H1 (cell line): ENCODE measurements around the gene CLDN6. TPM values are rescaled to one million over a fixed set of nuclear protein-coding genes. Genes with fewer than 3 reads are reported as not detected.

Experiments used
- CTCF ChIA-PET: fragments of 300-600 bp; sonication (Branson Sonifier 250); formaldehyde crosslinking; loops from one replicate; lab custom pipeline; 2021; ENCODE audit not compliant: partially characterized antibody; lab: Charles Lee
- POLR2A ChIA-PET: fragments of 300-600 bp; sonication (Branson Sonifier 250); formaldehyde crosslinking; loops from one replicate; lab custom pipeline; 2021; ENCODE audit warnings: inconsistent platforms; ENCODE audit not compliant: partially characterized antibody; lab: Charles Lee
- DNase-seq, 2 experiments: peaks; one replicate each; pipeline versions ENCODE4 v3.0.0 to v3.0.0-alpha.2; 2010 to 2022; ENCODE audit warnings: low spot score in 2 of 2, low read depth in 1 of 2, mixed read lengths in 1 of 2
- FAIRE-seq: peaks from 2 replicates; lab custom pipeline; 2011; peaks lifted over from hg19 to GRCh38; lab: Jason Lieb, UNC
- H2AFZ ChIP-seq: 2 replicates; pipeline ENCODE4 v1.8.1; 2012; ENCODE audit warnings: low read length, inconsistent platforms
- H2AK5ac ChIP-seq: 2 replicates; pipeline ENCODE4 v1.6.1; 2013; ENCODE audit warnings: low read depth, low read length
- H2BK120ac ChIP-seq: replicated peaks from 2 replicates; pipeline ENCODE3; 2013; ENCODE audit warnings: low read depth, low read length, inconsistent platforms
- H2BK12ac ChIP-seq: 2 replicates; pipeline ENCODE4 v1.6.1; 2013; ENCODE audit warnings: low read depth, low read length
- H2BK15ac ChIP-seq: 2 replicates; pipeline ENCODE4 v1.6.1; 2013; ENCODE audit warnings: low read length
- H2BK20ac ChIP-seq: 2 replicates; pipeline ENCODE4 v1.6.1; 2013; ENCODE audit warnings: low read length
- H2BK5ac ChIP-seq: 2 replicates; pipeline ENCODE4 v1.6.1; 2013; ENCODE audit warnings: low read depth, low read length
- H3K14ac ChIP-seq: 2 replicates; pipeline ENCODE4 v1.6.1; 2013; ENCODE audit warnings: inconsistent platforms; ENCODE audit not compliant: insufficient read length
- H3K18ac ChIP-seq: 2 replicates; pipeline ENCODE4 v1.6.1; 2013; ENCODE audit warnings: low read length; ENCODE audit errors: extremely low read depth
- H3K23ac ChIP-seq: 2 replicates; pipeline ENCODE4 v1.6.1; 2013; ENCODE audit warnings: inconsistent platforms; ENCODE audit not compliant: insufficient read length
- H3K23me2 ChIP-seq: 2 replicates; pipeline ENCODE4 v1.6.1; 2013; ENCODE audit warnings: low read depth, low read length
- H3K27ac ChIP-seq: 2 replicates; pipeline ENCODE4 v1.6.1; 2011; ENCODE audit warnings: low read depth, low read length, inconsistent platforms
- H3K27me3 ChIP-seq, 4 experiments: replicated peaks in 1 of 4; 1 replicate in 1 of 4; 2 replicates in 3 of 4; pipeline versions ENCODE4 v1.6.1 to v1.8.1; 2011 to 2013; ENCODE audit warnings: low read length in 3 of 4, mild to moderate bottlenecking in 3 of 4, inconsistent platforms in 2 of 4, mixed read lengths in 2 of 4, moderate library complexity in 1 of 4; ENCODE audit not compliant: control insufficient read depth in 3 of 4, insufficient read depth in 3 of 4; ENCODE audit errors: extremely low read depth in 1 of 4
- H3K36me3 ChIP-seq, 4 experiments: 2 replicates each; pipeline versions ENCODE4 v1.6.1 to v1.8.1; 2011 to 2013; ENCODE audit warnings: mild to moderate bottlenecking in 4 of 4, low read length in 3 of 4, moderate library complexity in 2 of 4, control low read depth in 1 of 4, inconsistent platforms in 1 of 4; ENCODE audit not compliant: insufficient read depth in 4 of 4, control insufficient read depth in 2 of 4
- H3K4ac ChIP-seq: replicated peaks from 2 replicates; pipeline ENCODE3; 2013; ENCODE audit warnings: low read length, low read depth, mixed read lengths, inconsistent platforms; ENCODE audit not compliant: insufficient read length
- H3K4me1 ChIP-seq, 4 experiments: replicated peaks in 1 of 4; 1 replicate in 1 of 4; 2 replicates in 3 of 4; pipeline versions ENCODE4 v1.6.1 to v1.8.1; 2011 to 2013; ENCODE audit warnings: low read length in 3 of 4, inconsistent platforms in 2 of 4, mixed read lengths in 1 of 4; ENCODE audit not compliant: insufficient read depth in 4 of 4, control insufficient read depth in 3 of 4
- H3K4me2 ChIP-seq, 2 experiments: 2 replicates each; pipeline versions ENCODE4 v1.6.1 to v1.8.1; 2011 to 2013; ENCODE audit warnings: low read depth in 2 of 2, low read length in 2 of 2, control low read depth in 1 of 2, inconsistent platforms in 1 of 2, mild to moderate bottlenecking in 1 of 2; ENCODE audit not compliant: insufficient read depth in 1 of 2
- H3K4me3 ChIP-seq, 4 experiments: fragments of 200-600, 300-600 bp in 1 of 4; sonication (generic), shearing (Covaris generic), sonication (Bioruptor Twin) in 1 of 4; 2 replicates each; pipeline versions ENCODE4 v1.5.1 to v1.8.1; 2011 to 2016; ENCODE audit warnings: low read length in 4 of 4, low read depth in 3 of 4, control low read depth in 2 of 4, inconsistent platforms in 2 of 4, mild to moderate bottlenecking in 2 of 4, mixed read lengths in 1 of 4, moderate library complexity in 1 of 4; ENCODE audit not compliant: insufficient read depth in 2 of 4; ENCODE audit errors: extremely low read depth in 1 of 4
- H3K56ac ChIP-seq: replicated peaks from 2 replicates; pipeline ENCODE3; 2013; ENCODE audit warnings: low read depth, mild to moderate bottlenecking, mixed read lengths, low read length, inconsistent platforms; ENCODE audit not compliant: insufficient read length
- H3K79me1 ChIP-seq: 2 replicates; pipeline ENCODE4 v1.6.1; 2013; ENCODE audit warnings: low read depth, low read length, control low read depth
- H3K79me2 ChIP-seq, 2 experiments: 2 replicates each; pipeline versions ENCODE4 v1.6.1 to v1.8.1; 2012 to 2013; ENCODE audit warnings: low read length in 2 of 2, mild to moderate bottlenecking in 2 of 2, inconsistent platforms in 1 of 2; ENCODE audit not compliant: insufficient read depth in 2 of 2, control insufficient read depth in 1 of 2
- H3K9ac ChIP-seq, 4 experiments: replicated peaks in 1 of 4; 1 replicate in 1 of 4; 2 replicates in 3 of 4; pipeline versions ENCODE4 v1.6.1 to v1.8.1; 2011 to 2013; ENCODE audit warnings: low read depth in 3 of 4, low read length in 3 of 4, control low read depth in 2 of 4, mild to moderate bottlenecking in 2 of 4, moderate library complexity in 2 of 4, inconsistent platforms in 1 of 4; ENCODE audit errors: extremely low read depth in 1 of 4
- H3K9me3 ChIP-seq, 2 experiments: 2 replicates each; pipeline versions ENCODE4 v1.6.1 to v1.8.1; 2012 to 2013; ENCODE audit warnings: mild to moderate bottlenecking in 2 of 2, moderate library complexity in 2 of 2, control low read depth in 1 of 2, inconsistent platforms in 1 of 2, low read depth in 1 of 2, low read length in 1 of 2, mixed read lengths in 1 of 2; ENCODE audit not compliant: insufficient read depth in 2 of 2
- H4K20me1 ChIP-seq, 2 experiments: replicated peaks in 1 of 2; 2 replicates each; pipeline versions ENCODE3 to v1.8.1; 2011 to 2013; ENCODE audit warnings: inconsistent platforms in 2 of 2, low read length in 2 of 2, mild to moderate bottlenecking in 1 of 2; ENCODE audit not compliant: insufficient read depth in 2 of 2, control insufficient read depth in 1 of 2
- H4K5ac ChIP-seq: 2 replicates; pipeline ENCODE4 v1.6.1; 2013; ENCODE audit warnings: low read length, low read depth, mixed read lengths, inconsistent platforms; ENCODE audit not compliant: insufficient read length
- H4K8ac ChIP-seq: 2 replicates; pipeline ENCODE4 v1.8.0; 2013; ENCODE audit warnings: mild to moderate bottlenecking, moderate library complexity, low read length, inconsistent platforms; ENCODE audit not compliant: insufficient read depth; ENCODE audit errors: extremely low read depth
- H4K91ac ChIP-seq: replicated peaks from 2 replicates; pipeline ENCODE3; 2013; ENCODE audit warnings: low read length, mixed read lengths, inconsistent platforms; ENCODE audit not compliant: insufficient read length
- CBX5 ChIP-seq: fragments of 300-800, 300-1000 bp; sonication (generic); IDR thresholded peaks from 2 replicates; pipeline ENCODE4 v1.7.1; 2016; ENCODE audit warnings: antibody characterized with exemption, low read length, low read depth
- E2F6 ChIP-seq: IDR thresholded peaks from 2 replicates; pipeline ENCODE4 v1.6.1; 2012; ENCODE audit warnings: inconsistent platforms
- MAX ChIP-seq: IDR thresholded peaks from 2 replicates; pipeline ENCODE4 v1.6.1; 2012; ENCODE audit warnings: inconsistent platforms
- WGBS, 2 experiments: shearing (Covaris generic) in 1 of 2; methylation state at CpG; one replicate each; pipeline versions ENCODE4 v1.1.6 to v1.1.7; 2013 to 2015; ENCODE audit warnings: low lambda C conversion rate in 2 of 2, mixed read lengths in 2 of 2, inconsistent platforms in 1 of 2, low coverage in 1 of 2, missing lambda C conversion rate in 1 of 2; ENCODE audit not compliant: insufficient replicate concordance in 2 of 2, insufficient coverage in 1 of 2, insufficient read length in 1 of 2; ENCODE audit errors: extremely low coverage in 1 of 2, missing lambda C conversion rate in 1 of 2; 5-methylcytosine and 5-hydroxymethylcytosine counted together
- polyA plus RNA-seq, 7 experiments: library from polyadenylated mRNA; depleted of rRNA in 3 of 7; stranded (reverse) in 5 of 7; unstranded in 2 of 7; fragments of >200 nt in 5 of 7; fragments of 200-250 nt in 2 of 7; gene quantifications; 1 replicate in 5 of 7; 2 replicates in 1 of 7; 4 replicates in 1 of 7; pipeline versions ENCODE4 v1.2.1 to v1.2.3, GENCODE V29; 2011 to 2013; ENCODE audit warnings: missing spikeins in 2 of 7, mixed read lengths in 2 of 7
- total RNA-seq: library from RNA; stranded (reverse); fragmentation: NEBNext Ultra II Directional; extraction: Animal tissue kit (Norgen Biotek cat#: 25700); gene quantifications from 2 replicates; pipeline ENCODE4 v1.2.1, GENCODE V29; 2021

The CLDN6 gene
- total and polyA plus RNA-seq, 2 of the 8 experiments (the other 6 are each of a cell fraction or from before 2014, with no cell fraction given), result 747 to 1,115 TPM

GRCh38 chr16:3065742-3066439 is 47.9 kb upstream of the CLDN6 start:
- peaks cover 0 to 4% (median 1%) of the 10 kb centered on the region in 4 experiments; a peak in 2 of 7 replicates for H3K4me1 ChIP-seq
- H2BK20ac ChIP-seq, result 0 out of 2 replicates have a peak overlapping the region, but pooled peaks have one; percentile 32
- FAIRE-seq, result no peak
- WGBS, 2 experiments, result 92% methylated on average over 22 of the region's 26 CpGs; no CpG with 5 or more reads in 1 of the 2 experiments
- no peak overlapping the region for H3K4ac ChIP-seq
- no peaks in the 10 kb centered on the region for H3K79me2 ChIP-seq
- CTCF ChIA-PET, result interaction anchor here (1.0 to 2.8 kb wide), 9 partner anchors 10 to 64 kb away, joined by 3 to 14 read pairs (median 5); no protein-coding TSS in a partner anchor
- H3K9me3 ChIP-seq, result no peaks in the 10 kb centered on the region
- no peaks in the 10 kb centered on the region for H3K23me2 ChIP-seq
- POLR2A ChIA-PET, result interaction anchor here (1.1 to 12.7 kb wide), 9 partner anchors 9 to 81 kb away, joined by 3 to 140 read pairs (median 4); partner anchors contain the start of genes CLDN9, ZNF205 and ZSCAN10
- no peak overlapping the region for H3K56ac ChIP-seq
- no peak overlapping the region for H2AK5ac ChIP-seq
- no peak for DNase-seq
- H2BK5ac ChIP-seq, result peak overlapping the region; percentile 44; the same call in 1 of the 2 replicates
- no peak overlapping the region for H3K14ac ChIP-seq
- H3K27ac ChIP-seq, result peak overlapping the region; percentile 23; the same call in 1 of the 2 replicates
- no peak overlapping the region for H4K91ac ChIP-seq
- peak; percentile 68 for TF ChIP-seq MAX
- peak; percentile 68 for TF ChIP-seq E2F6
- TF ChIP-seq CBX5, result no peak
- H3K9ac ChIP-seq, result no peak overlapping the region
- H3K4me3 ChIP-seq, result no peak overlapping the region
- no peak overlapping the region for H3K4me2 ChIP-seq
- no peaks in the 10 kb centered on the region for H3K27me3 ChIP-seq
- no peak overlapping the region for H3K23ac ChIP-seq
- 0 out of 2 replicates have a peak overlapping the region, but pooled peaks have one; percentile 67 for H2BK15ac ChIP-seq
- H3K36me3 ChIP-seq, result no peaks in the 10 kb centered on the region
- H4K20me1 ChIP-seq, result no peaks in the 10 kb centered on the region
- no peak overlapping the region for H4K8ac ChIP-seq
- no peak overlapping the region for H2AFZ ChIP-seq
- no peaks in the 10 kb centered on the region for H3K79me1 ChIP-seq
- peak overlapping the region; percentile 94; the same call in 1 of the 2 replicates for H2BK12ac ChIP-seq
- no peak overlapping the region for H2BK120ac ChIP-seq
- H4K5ac ChIP-seq, result no peak overlapping the region
- no peak overlapping the region for H3K18ac ChIP-seq
